Upper lobe of right lung (tissue), 1 donor: ENCODE data around the gene POLR2M. TPM values are rescaled to one million over a fixed set of nuclear protein-coding genes. Genes with fewer than 3 reads are reported as not detected.

Source experiments
- ATAC-seq: fragments of 200-7000 bp; cut with Tn5 transposase; one replicate; pipeline ENCODE4 v1.9.1; 2020; ENCODE audit warnings: mild to moderate bottlenecking, moderate library complexity
- DNase-seq: peaks from one replicate; pipeline ENCODE4 v3.0.0-alpha.2; 2020
- H3K27ac ChIP-seq: fragments of 200-600 bp; one replicate; pipeline ENCODE4 v1.8.0; 2022
- H3K27me3 ChIP-seq: fragments of 200-600 bp; one replicate; pipeline ENCODE4 v1.8.0; 2022; ENCODE audit warnings: mild to moderate bottlenecking
- H3K36me3 ChIP-seq: fragments of 200-600 bp; one replicate; pipeline ENCODE4 v1.8.0; 2022
- H3K4me1 ChIP-seq: fragments of 200-600 bp; one replicate; pipeline ENCODE4 v1.8.0; 2022
- H3K4me3 ChIP-seq: fragments of 200-600 bp; one replicate; pipeline ENCODE4 v1.8.0; 2022; ENCODE audit warnings: mild to moderate bottlenecking
- H3K9me3 ChIP-seq: fragments of 200-600 bp; one replicate; pipeline ENCODE4 v1.8.0; 2022
- CTCF ChIP-seq: fragments of 200-600 bp; IDR thresholded peaks from one replicate; pipeline ENCODE4 v1.8.0; 2022; ENCODE audit warnings: antibody characterized with exemption
- intact Hi-C: fragments of 100-400 bp; cut with DNase I; formaldehyde crosslinking; loops from one replicate; pipeline ENCODE4 v1.11.0; 2022
- total RNA-seq: library from RNA; stranded (reverse); fragmentation: NEBNext Ultra II Directional; extraction: Animal tissue kit (Norgen Biotek cat#: 25700); gene quantifications from one replicate; pipeline ENCODE4 v1.2.1, GENCODE V29; 2021
- donor health status: DM: no; HTN: yes; CAD: no; lungs with severe emphysema.

Gene POLR2M
- total RNA-seq, 1 donor from 2014 or later, result 63.7 TPM

- ATAC-seq (no peak), DNase-seq (no peak)
- Histone ChIP-seq H3K27me3 (no peaks in the 10 kb centered on the region), H3K27ac (no peak overlapping the region), H3K4me3 (no peak overlapping the region), H3K4me1 (no peaks in the 10 kb centered on the region), H3K36me3 (no peaks in the 10 kb centered on the region), H3K9me3 (no peaks in the 10 kb centered on the region)
- intact Hi-C loops, result no loop called here
- no peak for TF ChIP-seq CTCF
Measured at GRCh38 chr15:57758560-57758959, 52.0 kb downstream of the POLR2M start.

- Histone ChIP-seq H3K4me3 (no peak overlapping the region), H3K36me3 (no peaks in the 10 kb centered on the region), H3K4me1 (no peaks in the 10 kb centered on the region), H3K27me3 (no peaks in the 10 kb centered on the region), H3K9me3 (no peaks in the 10 kb centered on the region), H3K27ac (no peak overlapping the region)
- ATAC-seq (no peak), DNase-seq (no peak)
- no peak for TF ChIP-seq CTCF
- intact Hi-C loops, result no loop called here
Measured at GRCh38 chr15:57761562-57761961, 55.0 kb downstream of the POLR2M start.

GRCh38 chr15:57762302-57762701, 55.8 kb downstream of the POLR2M start:
- no peaks in the 10 kb centered on the region for H3K27me3 ChIP-seq
- H3K9me3 ChIP-seq, result no peaks in the 10 kb centered on the region
- no peak overlapping the region for H3K27ac ChIP-seq
- no peak for TF ChIP-seq CTCF
- DNase-seq (no peak), ATAC-seq (no peak)
- intact Hi-C loops, result no loop called here
- H3K36me3 ChIP-seq, result no peaks in the 10 kb centered on the region
- H3K4me3 ChIP-seq, result no peak overlapping the region
- H3K4me1 ChIP-seq, result no peaks in the 10 kb centered on the region

GRCh38 chr15:57763176-57763964, 56.9 kb downstream of the POLR2M start:
- intact Hi-C loops, result no loop called here
- H3K9me3 ChIP-seq, result no peaks in the 10 kb centered on the region
- H3K4me3 ChIP-seq, result no peak overlapping the region
- ATAC-seq (no peak), DNase-seq (no peak)
- H3K36me3 ChIP-seq, result no peaks in the 10 kb centered on the region
- no peaks in the 10 kb centered on the region for H3K27me3 ChIP-seq
- no peaks in the 10 kb centered on the region for H3K4me1 ChIP-seq
- H3K27ac ChIP-seq, result no peak overlapping the region
- no peak for TF ChIP-seq CTCF

Other genes with a start within 250 kb of the POLR2M start
- 30.9 TPM for gene MYZAP, start 114.8 kb upstream of the POLR2M start, total RNA-seq